GM23248 (cell line): Measurements from ENCODE around the gene WDPCP.

ENCODE experiments used
- EZH2 ChIP-seq: fragments of 200-600 bp; sonication (generic); IDR thresholded peaks from 2 replicates; pipeline ENCODE4 v1.6.1; 2018; ENCODE audit warnings: antibody characterized with exemption, mild to moderate bottlenecking; ENCODE audit not compliant: insufficient read depth, poor library complexity, severe bottlenecking
- EZH2phosphoT487 ChIP-seq: fragments of 200-600 bp; sonication (generic); IDR thresholded peaks from 2 replicates; pipeline ENCODE4 v1.6.1; 2018; ENCODE audit warnings: antibody characterized with exemption, moderate library complexity, mild to moderate bottlenecking, low read depth; ENCODE audit not compliant: insufficient read depth

DNA sequence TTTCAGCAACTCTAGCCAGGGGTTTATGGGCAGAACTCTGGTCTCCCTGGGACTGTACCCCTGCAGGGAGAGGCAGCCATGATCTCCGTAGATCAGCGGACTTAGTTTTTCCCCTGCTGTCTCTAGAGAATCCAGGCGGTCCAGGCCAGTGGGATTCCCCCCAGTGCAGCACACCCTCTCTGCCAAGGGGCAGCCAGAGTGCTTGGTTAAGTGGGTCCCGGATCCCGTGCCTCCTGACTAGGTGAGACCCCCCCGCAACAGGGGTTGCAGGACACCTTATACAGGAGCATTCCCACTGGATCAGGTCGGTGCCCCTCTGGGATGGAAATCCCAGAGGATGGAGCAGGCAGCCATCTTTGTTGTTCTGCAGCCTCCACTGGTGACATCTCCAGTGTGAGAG is 33.0 kb downstream of the WDPCP start:
- TF ChIP-seq EZH2 (no peak), EZH2phosphoT487 (no peak)
